Thoracic aorta endothelial cell (primary cell): ENCODE measurements around the gene MRPL55. TPM values are rescaled to one million over a fixed set of nuclear protein-coding genes. Genes with fewer than 3 reads are reported as not detected.

ENCODE experiments used
- small RNA-seq: library from RNA; depleted of rRNA; stranded (forward); fragments of <200 nt; gene quantifications from one replicate; pipeline ENCODE3, GENCODE V24; 2012
- total RNA-seq: library from RNA; depleted of rRNA; stranded (reverse); fragments of >200 nt; gene quantifications from 2 replicates; pipeline ENCODE4 v1.2.3, GENCODE V29; 2012

The MRPL55 gene
- 28.1 and 32.4 TPM in 2 replicates for total RNA-seq

DNA sequence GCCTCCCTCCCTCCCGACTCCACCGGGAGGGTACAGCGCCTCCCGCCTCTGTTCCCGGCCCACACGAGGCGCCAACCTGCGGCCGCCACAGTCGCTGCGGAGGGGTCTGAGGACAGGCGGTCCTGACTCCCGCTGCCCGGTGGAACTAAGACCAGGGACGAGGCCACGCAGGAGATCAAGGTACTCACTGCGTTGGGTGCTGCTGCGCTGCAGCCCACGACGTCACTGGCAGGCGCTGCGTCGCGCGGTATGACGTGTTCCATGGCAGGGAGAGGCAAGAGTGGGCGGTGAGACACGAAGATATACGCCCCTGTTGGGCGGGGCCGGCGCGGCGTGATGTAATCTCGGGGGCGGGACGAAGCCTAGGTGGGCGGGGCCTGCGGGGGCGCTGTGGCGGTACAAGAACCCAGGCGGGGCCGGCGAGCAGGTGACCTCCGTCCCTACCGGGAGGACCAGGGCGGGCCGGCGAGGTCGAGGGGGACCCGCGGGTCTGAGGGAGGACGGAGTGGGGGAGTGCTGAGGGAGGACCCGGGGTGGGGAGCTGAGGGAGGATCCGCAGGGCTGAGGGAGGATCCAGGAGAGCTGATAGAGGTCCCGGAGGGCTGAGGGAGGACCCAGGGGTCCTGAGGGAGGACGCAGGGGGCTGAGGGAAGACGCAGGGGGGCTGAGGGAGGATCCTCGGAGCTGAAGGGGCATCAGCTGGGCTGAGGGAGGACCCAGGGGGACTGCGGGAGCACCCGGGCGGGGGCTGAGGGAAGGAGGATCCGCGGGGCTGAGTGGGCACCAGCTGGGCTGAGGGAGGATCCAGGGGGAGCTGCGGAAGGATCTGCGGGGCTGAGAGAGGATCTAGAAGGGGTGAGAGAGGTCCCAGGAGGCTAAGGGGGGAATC, at the start of gene MRPL55:
TSS of gene MRPL55 (minus strand) at position 227 of the 889 bp plus-strand sequence. CDS start 1,039 bp downstream, outside the sequence.

DNA sequence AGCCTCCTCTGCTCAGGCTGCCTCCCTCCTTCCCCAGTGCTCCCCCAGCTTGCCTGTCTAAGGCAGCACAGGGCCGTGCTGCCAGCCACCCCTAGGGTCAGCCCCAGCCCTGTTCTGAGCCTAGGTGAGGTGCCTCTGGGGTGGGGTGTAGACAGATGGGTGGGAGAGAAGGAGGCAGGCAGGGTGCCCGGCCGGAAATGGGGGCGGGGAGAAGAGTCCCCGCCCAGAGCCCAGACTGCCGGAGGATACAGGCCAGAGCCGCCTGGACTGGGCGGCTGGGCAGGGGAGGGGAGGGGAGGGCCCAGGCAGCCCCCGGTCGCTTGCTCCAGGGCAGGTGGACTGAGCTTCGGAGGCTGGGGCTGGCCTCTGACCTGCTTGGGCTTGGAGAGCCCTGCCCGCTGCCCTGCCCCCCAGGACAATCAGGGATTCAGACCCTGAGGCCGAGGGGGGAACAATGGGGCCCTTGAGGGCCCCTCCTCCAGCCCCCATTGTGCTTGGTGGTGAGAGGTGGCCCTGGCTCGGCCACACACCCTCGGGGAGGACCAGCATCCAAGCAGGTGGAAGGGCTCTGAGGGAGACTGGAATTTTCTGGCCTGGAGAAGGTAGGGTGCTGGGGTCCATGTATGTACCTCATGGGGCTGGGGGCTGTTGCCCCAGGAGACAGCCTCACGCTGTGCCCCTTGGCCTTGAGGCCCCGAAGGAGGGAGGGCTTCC, 40.5 kb upstream of the MRPL55 start, which contains the start of gene GJC2:
TSS of gene GJC2 (plus strand) at position 525 of the 714 bp plus-strand sequence. CDS start 7,829 bp downstream, outside the sequence.

GRCh38 chr1:228139931-228140723, 31.0 kb upstream of the MRPL55 start, which contains the start of gene GUK1:
Gene GUK1 (plus strand): TSS chr1:228140279. CDS start chr1:228140303, 24 bp downstream.

GRCh38 chr1:228102791-228103620, 6.1 kb downstream of the MRPL55 start, which contains the start of gene C1orf35:
Gene C1orf35 (minus strand): TSS chr1:228103325. CDS start chr1:228103227, 98 bp downstream.

GRCh38 chr1:228082214-228082917, 26.7 kb downstream of the MRPL55 start, which contains the start of gene ARF1:
Gene ARF1 (plus strand): TSS chr1:228082708. CDS start chr1:228097115, 14,407 bp downstream.

Small RNA genes lying within 50 kb of the gene (small RNA-seq; reads per million reads assigned to genes)
- gene AL359510.1 = not detected

Other genes starting within 250 kb of the MRPL55 start
- 1.1 and 2.7 TPM in 2 replicates for gene WNT9A, start 161.4 kb downstream of the MRPL55 start, total RNA-seq
- not detected in 2 replicates for gene WNT3A, start 102.3 kb downstream of the MRPL55 start, total RNA-seq
- gene ARF1, start 26.6 kb downstream of the MRPL55 start, total RNA-seq = 316 and 396 TPM in 2 replicates
- 7.3 and 10.1 TPM in 2 replicates for gene C1orf35, start 6.0 kb downstream of the MRPL55 start, total RNA-seq
- gene GUK1, start 31.0 kb upstream of the MRPL55 start, total RNA-seq = 224 and 243 TPM in 2 replicates
- gene GJC2, start 40.6 kb upstream of the MRPL55 start, total RNA-seq = 0.57 and 0.93 TPM in 2 replicates
- 5.5 and 8.2 TPM in 2 replicates for gene IBA57, start 56.5 kb upstream of the MRPL55 start, total RNA-seq
- 1.4 and 1.9 TPM in 2 replicates for gene OBSCN, start 98.7 kb upstream of the MRPL55 start, total RNA-seq